ENCODE measurements around the gene REEP3.
"Not testable (repeated sequence)": the region's sequence is repeated elsewhere in the genome, so short reads cannot be mapped to it uniquely, and the experiment has no call there.

REEP3 gene

GRCh38 chr10:63520500-63521415 is at the start of gene REEP3:
TSS of gene REEP3 (plus strand) at chr10:63521401. CDS start at chr10:63521546, 145 bp downstream.
- Mint-ChIP-seq H3K4me3 (peak within 1 kb of the TSS; percentile 81), H3K4me1 (ENCODE audit: low read depth) (peaks cover 40% of the 10 kb centered on the region), H3K9me3 (no peaks in the 10 kb centered on the region), H3K27me3 (no peaks in the 10 kb centered on the region), H3K27ac (peak within 1 kb of the TSS; percentile 81), H3K36me3 (ENCODE audit: low read depth) (peaks cover 12% of the 10 kb centered on the region)
- intact Hi-C loops (cut with micrococcal nuclease), result loop anchor here (5.0 kb wide), 2 partner anchors 112 to 253 kb away; no protein-coding TSS in a partner anchor

GRCh38 chr10:63474488-63474887 is 46.7 kb upstream of the REEP3 start:
- H3K36me3 Mint-ChIP-seq (ENCODE audit: low read depth), result no peaks in the 10 kb centered on the region
- H3K27ac Mint-ChIP-seq, result no peak overlapping the region
- no peaks in the 10 kb centered on the region for H3K27me3 Mint-ChIP-seq
- no peak overlapping the region for H3K4me3 Mint-ChIP-seq
- peaks cover 19% of the 10 kb centered on the region for H3K4me1 Mint-ChIP-seq (ENCODE audit: low read depth)
- intact Hi-C loops (cut with micrococcal nuclease), result no loop called here
- no peaks in the 10 kb centered on the region for H3K9me3 Mint-ChIP-seq

GRCh38 chr10:63477927-63478326 is 43.3 kb upstream of the REEP3 start:
- H3K36me3 Mint-ChIP-seq (ENCODE audit: low read depth), result no peaks in the 10 kb centered on the region
- no peak overlapping the region for H3K27ac Mint-ChIP-seq
- no peaks in the 10 kb centered on the region for H3K27me3 Mint-ChIP-seq
- no peaks in the 10 kb centered on the region for H3K9me3 Mint-ChIP-seq
- no peak overlapping the region for H3K4me3 Mint-ChIP-seq
- peaks cover 13% of the 10 kb centered on the region for H3K4me1 Mint-ChIP-seq (ENCODE audit: low read depth)
- intact Hi-C loops (cut with micrococcal nuclease), result no loop called here

- intact Hi-C loops (cut with micrococcal nuclease), result no loop called here
- H3K27ac Mint-ChIP-seq, result no peak overlapping the region
Observed at GRCh38 chr10:63478564-63478963, 42.6 kb upstream of the REEP3 start.

GRCh38 chr10:63480237-63480636 is 41.0 kb upstream of the REEP3 start:
- Mint-ChIP-seq H3K36me3 (ENCODE audit: low read depth) (no peaks in the 10 kb centered on the region), H3K27ac (no peak overlapping the region), H3K4me3 (no peak overlapping the region), H3K9me3 (no peaks in the 10 kb centered on the region), H3K27me3 (no peaks in the 10 kb centered on the region), H3K4me1 (ENCODE audit: low read depth) (peaks cover 18% of the 10 kb centered on the region)
- intact Hi-C loops (cut with micrococcal nuclease), result no loop called here

More at GRCh38 chr10:63478564-63478963, 42.6 kb upstream of the REEP3 start:
- no peaks in the 10 kb centered on the region for H3K36me3 Mint-ChIP-seq (ENCODE audit: low read depth)
- peaks cover 18% of the 10 kb centered on the region for H3K4me1 Mint-ChIP-seq (ENCODE audit: low read depth)
- H3K27me3 Mint-ChIP-seq, result no peaks in the 10 kb centered on the region
- H3K9me3 Mint-ChIP-seq, result no peaks in the 10 kb centered on the region
- H3K4me3 Mint-ChIP-seq, result no peak overlapping the region

- intact Hi-C loops (cut with micrococcal nuclease), result no loop called here
- Mint-ChIP-seq H3K4me1 (ENCODE audit: low read depth) (peaks cover 11% of the 10 kb centered on the region), H3K9me3 (no peaks in the 10 kb centered on the region), H3K36me3 (ENCODE audit: low read depth) (no peaks in the 10 kb centered on the region), H3K27me3 (no peaks in the 10 kb centered on the region), H3K4me3 (no peak overlapping the region), H3K27ac (no peak overlapping the region)
Observed at GRCh38 chr10:63481815-63482421, 39.3 kb upstream of the REEP3 start.

- peaks cover 11% of the 10 kb centered on the region for H3K4me1 Mint-ChIP-seq (ENCODE audit: low read depth)
- no peaks in the 10 kb centered on the region for H3K27me3 Mint-ChIP-seq
- intact Hi-C loops (cut with micrococcal nuclease), result no loop called here
- no peaks in the 10 kb centered on the region for H3K9me3 Mint-ChIP-seq
- no peak overlapping the region for H3K27ac Mint-ChIP-seq
- H3K4me3 Mint-ChIP-seq, result no peak overlapping the region
- no peaks in the 10 kb centered on the region for H3K36me3 Mint-ChIP-seq (ENCODE audit: low read depth)
Observed at GRCh38 chr10:63483983-63484382, 37.2 kb upstream of the REEP3 start.

GRCh38 chr10:63487990-63488389 is 33.2 kb upstream of the REEP3 start:
- intact Hi-C loops (cut with micrococcal nuclease), result no loop called here
- H3K9me3 Mint-ChIP-seq, result no peaks in the 10 kb centered on the region
- peaks cover 15% of the 10 kb centered on the region for H3K4me1 Mint-ChIP-seq (ENCODE audit: low read depth)
- no peaks in the 10 kb centered on the region for H3K27me3 Mint-ChIP-seq
- H3K27ac Mint-ChIP-seq, result no peak overlapping the region
- H3K36me3 Mint-ChIP-seq (ENCODE audit: low read depth), result no peaks in the 10 kb centered on the region
- H3K4me3 Mint-ChIP-seq, result no peak overlapping the region

GRCh38 chr10:63489838-63490237 is 31.4 kb upstream of the REEP3 start:
- no peaks in the 10 kb centered on the region for H3K36me3 Mint-ChIP-seq (ENCODE audit: low read depth)
- intact Hi-C loops (cut with micrococcal nuclease), result no loop called here
- no peak overlapping the region for H3K27ac Mint-ChIP-seq
- no peak overlapping the region for H3K4me3 Mint-ChIP-seq
- peaks cover 10% of the 10 kb centered on the region for H3K4me1 Mint-ChIP-seq (ENCODE audit: low read depth)
- H3K9me3 Mint-ChIP-seq, result no peaks in the 10 kb centered on the region
- no peaks in the 10 kb centered on the region for H3K27me3 Mint-ChIP-seq

GRCh38 chr10:63491588-63492316 is 29.4 kb upstream of the REEP3 start:
- no peak overlapping the region for H3K4me3 Mint-ChIP-seq

GRCh38 chr10:63492317-63492690 is 28.9 kb upstream of the REEP3 start:
- H3K4me3 Mint-ChIP-seq; H3K9me3 Mint-ChIP-seq; H3K36me3 Mint-ChIP-seq (ENCODE audit: low read depth); H3K27ac Mint-ChIP-seq; H3K27me3 Mint-ChIP-seq; intact Hi-C loops (cut with micrococcal nuclease): not testable (repeated sequence)
- peaks cover 16% of the 10 kb centered on the region for H3K4me1 Mint-ChIP-seq (ENCODE audit: low read depth)

More at GRCh38 chr10:63491588-63492316, 29.4 kb upstream of the REEP3 start:
- no peaks in the 10 kb centered on the region for H3K36me3 Mint-ChIP-seq (ENCODE audit: low read depth)
- no peaks in the 10 kb centered on the region for H3K27me3 Mint-ChIP-seq
- H3K9me3 Mint-ChIP-seq, result no peaks in the 10 kb centered on the region
- H3K27ac Mint-ChIP-seq, result no peak overlapping the region
- intact Hi-C loops (cut with micrococcal nuclease), result no loop called here
- peaks cover 13% of the 10 kb centered on the region for H3K4me1 Mint-ChIP-seq (ENCODE audit: low read depth)

- no peak overlapping the region for H3K27ac Mint-ChIP-seq
- H3K9me3 Mint-ChIP-seq, result no peaks in the 10 kb centered on the region
- intact Hi-C loops (cut with micrococcal nuclease), result no loop called here
- no peak overlapping the region for H3K4me3 Mint-ChIP-seq
- H3K36me3 Mint-ChIP-seq (ENCODE audit: low read depth), result no peaks in the 10 kb centered on the region
- H3K4me1 Mint-ChIP-seq (ENCODE audit: low read depth), result peaks cover 16% of the 10 kb centered on the region
- H3K27me3 Mint-ChIP-seq, result no peaks in the 10 kb centered on the region
Observed at GRCh38 chr10:63493004-63493403, 28.2 kb upstream of the REEP3 start.

- no peak overlapping the region for H3K27ac Mint-ChIP-seq
- H3K4me3 Mint-ChIP-seq, result no peak overlapping the region
Observed at GRCh38 chr10:63494951-63495350, 26.2 kb upstream of the REEP3 start.

GRCh38 chr10:63496561-63496960 is 24.6 kb upstream of the REEP3 start:
- H3K4me1 Mint-ChIP-seq (ENCODE audit: low read depth), result peaks cover 22% of the 10 kb centered on the region
- intact Hi-C loops (cut with micrococcal nuclease), result no loop called here
- H3K27ac Mint-ChIP-seq, result no peak overlapping the region
- no peaks in the 10 kb centered on the region for H3K27me3 Mint-ChIP-seq
- no peak overlapping the region for H3K4me3 Mint-ChIP-seq
- H3K36me3 Mint-ChIP-seq (ENCODE audit: low read depth), result peaks cover 9% of the 10 kb centered on the region
- no peaks in the 10 kb centered on the region for H3K9me3 Mint-ChIP-seq

More at GRCh38 chr10:63494951-63495350, 26.2 kb upstream of the REEP3 start:
- no peaks in the 10 kb centered on the region for H3K9me3 Mint-ChIP-seq
- H3K4me1 Mint-ChIP-seq (ENCODE audit: low read depth), result peaks cover 25% of the 10 kb centered on the region
- no peaks in the 10 kb centered on the region for H3K27me3 Mint-ChIP-seq
- intact Hi-C loops (cut with micrococcal nuclease), result no loop called here
- no peaks in the 10 kb centered on the region for H3K36me3 Mint-ChIP-seq (ENCODE audit: low read depth)
